K562 (cell line): Measurements from ENCODE around the gene ERGIC1. TPM values are rescaled to one million over a fixed set of nuclear protein-coding genes. Genes with fewer than 3 reads are reported as not detected.

Experiments used
- ARID2 ChIP-seq: fragments of 450-650 bp; IDR thresholded peaks from 2 replicates; pipeline ENCODE4 v1.6.1; 2017; ENCODE audit warnings: antibody characterized with exemption, mild to moderate bottlenecking
- ATF1 ChIP-seq, 2 experiments: fragments of 450-650 bp in 1 of 2; IDR thresholded peaks; 2 replicates each; pipeline ENCODE4 v1.6.1; 2016; ENCODE audit warnings: missing compliant biosample characterization in 1 of 2, missing genetic modification characterization in 1 of 2
- CXXC5 ChIP-seq: fragments of 250-450 bp; sonication (Bioruptor Pico); IDR thresholded peaks from 2 replicates; pipeline ENCODE4 v1.8.0; 2022; ENCODE audit warnings: inconsistent platforms, mild to moderate bottlenecking, moderate library complexity
- GMEB1 ChIP-seq: fragments of 250-450 bp; sonication (Bioruptor Pico); IDR thresholded peaks from 2 replicates; pipeline ENCODE4 v1.4.0; 2020; ENCODE audit warnings: mild to moderate bottlenecking
- KLF13 ChIP-seq: fragments of 450-650 bp; IDR thresholded peaks from 2 replicates; pipeline ENCODE4 v1.6.1; 2016; ENCODE audit warnings: missing genetic modification characterization, low read depth, mild to moderate bottlenecking, missing compliant biosample characterization, moderate library complexity, borderline replicate concordance
- MBD2 ChIP-seq: sonication (generic); IDR thresholded peaks from 2 replicates; pipeline ENCODE4 v1.6.1; 2016; ENCODE audit warnings: low read depth, borderline replicate concordance
- RBM25 ChIP-seq: fragments of 200-400 bp; formaldehyde crosslinking; IDR thresholded peaks from 2 replicates; pipeline ENCODE4 v1.6.1; 2018; ENCODE audit warnings: low read length, low read depth, moderate library complexity; ENCODE audit not compliant: severe bottlenecking
- RFX1 ChIP-seq: fragments of 450-650 bp; IDR thresholded peaks from 2 replicates; pipeline ENCODE4 v1.6.1; 2016; ENCODE audit warnings: mild to moderate bottlenecking, moderate library complexity
- TGIF2 ChIP-seq: sonication (generic); formaldehyde crosslinking; IDR thresholded peaks from 2 replicates; pipeline ENCODE4 v1.8.1; 2022; ENCODE audit warnings: mild to moderate bottlenecking, missing genetic modification reagents, moderate library complexity
- XRCC5 ChIP-seq: fragments of 200-400 bp; formaldehyde crosslinking; IDR thresholded peaks from 2 replicates; pipeline ENCODE4 v1.6.1; 2017; ENCODE audit warnings: low read depth, mild to moderate bottlenecking, low read length
- ZBTB1 ChIP-seq: sonication (generic); formaldehyde crosslinking; IDR thresholded peaks from 2 replicates; pipeline ENCODE4 v1.8.1; 2023; ENCODE audit warnings: missing genetic modification reagents, low read depth, mild to moderate bottlenecking, borderline replicate concordance
- ZNF232 ChIP-seq: sonication (generic); formaldehyde crosslinking; IDR thresholded peaks from 2 replicates; pipeline ENCODE4 v1.8.0; 2022; ENCODE audit warnings: mild to moderate bottlenecking, missing genetic modification reagents
- polyA plus RNA-seq, 8 experiments: library from polyadenylated mRNA; depleted of rRNA in 4 of 8; stranded (reverse) in 5 of 8; unstranded in 3 of 8; fragments of >200 nt; fragmentation: Nextera tagmentation in 2 of 8; fragmentation: Illumina TruSeq in 1 of 8; extraction: Ambion mirVana in 2 of 8; extraction: Trizol in 1 of 8; gene quantifications; 2 replicates each; pipeline versions ENCODE4 v1.2.1 to v1.2.3, GENCODE V29; 2011 to 2014; ENCODE audit warnings: inconsistent platforms in 1 of 8, missing spikeins in 1 of 8
- total RNA-seq, 7 experiments: library from RNA; depleted of rRNA in 6 of 7; stranded (reverse); fragments of >200 nt in 6 of 7; fragmentation: Illumina TruSeq in 2 of 7; extraction: Trizol in 2 of 7; gene quantifications; 2 replicates each; pipeline versions ENCODE4 v1.2.1 to v1.2.3, GENCODE V29; 2011 to 2021; ENCODE audit warnings: low replicate concordance in 1 of 7
- TF ChIP-seq, protein P1 (sequence below), 2 experiments: fragments of 450-650 bp; conservative IDR thresholded peaks; 2 replicates each; pipeline ENCODE4 v1.6.1; 2017; ENCODE audit warnings: mild to moderate bottlenecking in 2 of 2, moderate library complexity in 2 of 2
- TF ChIP-seq, protein P2 (sequence below): IDR thresholded peaks from 3 replicates; pipeline ENCODE4 v1.6.1; 2011; ENCODE audit warnings: borderline replicate concordance, mild to moderate bottlenecking; ENCODE audit not compliant: insufficient read length, insufficient read depth

Gene ERGIC1
- total and polyA plus RNA-seq, 9 of the 15 experiments (the other 6 are each of a cell fraction or from before 2014, with no cell fraction given): 5.5 to 68.4 (median 36.4) TPM

DNA sequence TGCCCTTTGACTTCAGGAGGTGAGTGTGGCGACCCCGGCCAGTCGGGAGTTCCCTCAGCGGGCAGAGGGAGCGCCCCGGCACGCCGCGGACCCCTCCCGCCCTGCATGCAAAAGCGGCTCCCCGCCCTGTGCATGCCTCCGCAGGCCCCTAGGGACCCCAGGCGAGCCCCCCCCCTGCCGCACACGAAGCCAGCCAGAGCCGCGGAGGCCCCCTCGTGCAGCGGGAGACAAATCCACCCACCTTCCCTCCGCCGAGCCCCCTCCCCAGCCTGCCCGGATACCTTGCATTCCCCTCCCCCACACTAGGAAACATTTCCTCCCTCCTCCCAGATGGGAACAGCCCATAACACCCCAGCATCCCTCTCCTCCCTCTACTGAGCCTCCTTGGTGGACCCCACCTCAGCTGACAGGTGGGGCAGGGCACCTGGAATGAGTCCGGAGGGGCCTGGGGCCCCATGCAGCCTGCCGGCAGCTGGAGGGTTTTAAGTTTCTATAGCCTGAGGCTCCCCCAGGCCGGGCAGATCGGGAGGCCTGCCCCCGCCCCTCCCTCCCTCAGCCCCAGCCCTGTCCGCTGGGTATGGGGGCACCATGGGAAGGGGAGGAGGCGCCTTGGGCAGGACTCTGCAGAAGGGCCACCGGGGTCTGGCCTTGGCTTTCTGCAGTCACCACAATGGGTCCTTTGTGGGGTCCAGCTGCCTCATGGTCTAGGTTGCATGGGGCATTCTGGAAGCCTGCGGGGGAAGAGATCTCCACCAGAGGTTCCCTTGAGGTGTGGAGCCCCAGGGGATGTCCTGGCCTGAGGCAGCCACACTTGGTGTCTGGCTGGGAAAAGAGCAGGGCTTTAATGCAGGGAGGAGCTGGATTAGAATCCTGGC is 601 bp downstream of the ERGIC1 start (continued):
- TF ChIP-seq, protein P1, sequence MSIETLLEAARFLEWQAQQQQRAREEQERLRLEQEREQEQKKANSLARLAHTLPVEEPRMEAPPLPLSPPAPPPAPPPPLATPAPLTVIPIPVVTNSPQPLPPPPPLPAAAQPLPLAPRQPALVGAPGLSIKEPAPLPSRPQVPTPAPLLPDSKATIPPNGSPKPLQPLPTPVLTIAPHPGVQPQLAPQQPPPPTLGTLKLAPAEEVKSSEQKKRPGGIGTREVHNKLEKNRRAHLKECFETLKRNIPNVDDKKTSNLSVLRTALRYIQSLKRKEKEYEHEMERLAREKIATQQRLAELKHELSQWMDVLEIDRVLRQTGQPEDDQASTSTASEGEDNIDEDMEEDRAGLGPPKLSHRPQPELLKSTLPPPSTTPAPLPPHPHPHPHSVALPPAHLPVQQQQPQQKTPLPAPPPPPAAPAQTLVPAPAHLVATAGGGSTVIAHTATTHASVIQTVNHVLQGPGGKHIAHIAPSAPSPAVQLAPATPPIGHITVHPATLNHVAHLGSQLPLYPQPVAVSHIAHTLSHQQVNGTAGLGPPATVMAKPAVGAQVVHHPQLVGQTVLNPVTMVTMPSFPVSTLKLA (conservative IDR thresholded peaks at IDR 0.05): peak in 1 of 2 experiments; percentile 27; a peak in 1 of 4 replicates
- TF ChIP-seq ZNF232 (CRISPR knock-in tag) (no peak), XRCC5 (no peak), TGIF2 (CRISPR knock-in tag) (no peak), GMEB1 (CRISPR knock-in tag) (no peak), ARID2 (no peak), CXXC5 (CRISPR knock-in tag) (peak; percentile 2; the same call in 1 of the 2 replicates), MBD2 (no peak), KLF13 (tag) (no peak), ZBTB1 (no peak), ATF1 (CRISPR knock-in tag; IDR thresholded peaks at IDR 0.05) (no peak), ATF1 (tag; IDR thresholded peaks at IDR 0.05) (no peak), RFX1 (no peak), RBM25 (no peak)
- TF ChIP-seq, protein P2, sequence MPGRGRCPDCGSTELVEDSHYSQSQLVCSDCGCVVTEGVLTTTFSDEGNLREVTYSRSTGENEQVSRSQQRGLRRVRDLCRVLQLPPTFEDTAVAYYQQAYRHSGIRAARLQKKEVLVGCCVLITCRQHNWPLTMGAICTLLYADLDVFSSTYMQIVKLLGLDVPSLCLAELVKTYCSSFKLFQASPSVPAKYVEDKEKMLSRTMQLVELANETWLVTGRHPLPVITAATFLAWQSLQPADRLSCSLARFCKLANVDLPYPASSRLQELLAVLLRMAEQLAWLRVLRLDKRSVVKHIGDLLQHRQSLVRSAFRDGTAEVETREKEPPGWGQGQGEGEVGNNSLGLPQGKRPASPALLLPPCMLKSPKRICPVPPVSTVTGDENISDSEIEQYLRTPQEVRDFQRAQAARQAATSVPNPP: no peak
